Keratinocyte (primary cell): ENCODE results near the gene KBTBD8. TPM values are rescaled to one million over a fixed set of nuclear protein-coding genes. Genes with fewer than 3 reads are reported as not detected.

Experiments used
- DNase-seq: peaks from one replicate; pipeline ENCODE4 v3.0.0-alpha.2; 2011; ENCODE audit warnings: low read depth, missing footprints, low spot score
- FAIRE-seq: peaks from 2 replicates; lab custom pipeline; 2011; peaks lifted over from hg19 to GRCh38; lab: Jason Lieb, UNC
- H2AFZ ChIP-seq: 2 replicates; pipeline ENCODE4 v1.6.0; 2012; ENCODE audit warnings: low read length, control low read depth, inconsistent platforms; ENCODE audit not compliant: control insufficient read depth
- H3K27ac ChIP-seq: 2 replicates; pipeline ENCODE4 v1.5.1; 2011; ENCODE audit warnings: low read length; ENCODE audit not compliant: control insufficient read depth, insufficient read depth
- H3K27me3 ChIP-seq: 3 replicates; pipeline ENCODE4 v1.6.0; 2011; ENCODE audit warnings: low read length; ENCODE audit not compliant: control insufficient read depth, insufficient read depth; ENCODE audit errors: extremely low read depth
- H3K36me3 ChIP-seq, 2 experiments: 2 replicates in 1 of 2; 3 replicates in 1 of 2; pipeline ENCODE4 v1.5.1; 2011; ENCODE audit warnings: low read length in 2 of 2, mild to moderate bottlenecking in 1 of 2; ENCODE audit not compliant: control insufficient read depth in 2 of 2, insufficient read depth in 2 of 2; ENCODE audit errors: extremely low read depth in 1 of 2
- H3K4me1 ChIP-seq: 3 replicates; pipeline ENCODE4 v1.5.1; 2011; ENCODE audit warnings: low read length; ENCODE audit not compliant: control insufficient read depth, insufficient read depth; ENCODE audit errors: extremely low read depth
- H3K4me2 ChIP-seq: 3 replicates; pipeline ENCODE4 v1.6.0; 2011; ENCODE audit warnings: low read depth, low read length; ENCODE audit not compliant: control insufficient read depth, insufficient read depth; ENCODE audit errors: extremely low read depth
- H3K4me3 ChIP-seq, 3 experiments: fragments of 200-600 bp in 1 of 3; sonication (generic) in 1 of 3; 2 replicates in 2 of 3; 3 replicates in 1 of 3; pipeline ENCODE4 v1.5.1; 2011 to 2016; ENCODE audit warnings: low read length in 3 of 3, mild to moderate bottlenecking in 3 of 3, control low read depth in 2 of 3, inconsistent platforms in 1 of 3, low read depth in 1 of 3, mixed read lengths in 1 of 3, mixed run types in 1 of 3, moderate library complexity in 1 of 3; ENCODE audit not compliant: control insufficient read depth in 2 of 3, insufficient read depth in 2 of 3; ENCODE audit errors: extremely low read depth in 1 of 3
- H3K79me2 ChIP-seq: 2 replicates; pipeline ENCODE4 v1.6.0; 2012; ENCODE audit warnings: low read length; ENCODE audit not compliant: control insufficient read depth, insufficient read depth
- H3K9ac ChIP-seq: 3 replicates; pipeline ENCODE4 v1.6.0; 2011; ENCODE audit warnings: low read length; ENCODE audit not compliant: control insufficient read depth, insufficient read depth; ENCODE audit errors: extremely low read depth
- H3K9me1 ChIP-seq: 3 replicates; pipeline ENCODE4 v1.6.0; 2011; ENCODE audit warnings: low read length; ENCODE audit not compliant: control insufficient read depth, insufficient read depth; ENCODE audit errors: extremely low read depth
- H3K9me3 ChIP-seq: 2 replicates; pipeline ENCODE4 v1.5.1; 2012; ENCODE audit warnings: low read depth, low read length; ENCODE audit not compliant: control insufficient read depth
- H4K20me1 ChIP-seq: 3 replicates; pipeline ENCODE4 v1.6.0; 2011; ENCODE audit warnings: low read length; ENCODE audit not compliant: control insufficient read depth, insufficient read depth; ENCODE audit errors: extremely low read depth
- CTCF ChIP-seq, 3 experiments: IDR thresholded peaks in 1 of 3; conservative IDR thresholded peaks in 1 of 3; optimal IDR thresholded peaks in 1 of 3; 2 replicates in 2 of 3; 3 replicates in 1 of 3; pipeline versions ENCODE3 to v1.5.1; 2011; ENCODE audit warnings: low read length in 3 of 3, mild to moderate bottlenecking in 3 of 3, moderate library complexity in 2 of 3, control low read depth in 1 of 3, inconsistent platforms in 1 of 3; ENCODE audit not compliant: insufficient read depth in 2 of 3; ENCODE audit errors: extremely low read depth in 1 of 3
- EZH2 ChIP-seq: IDR thresholded peaks from one replicate; pipeline ENCODE4 v1.6.1; 2012; ENCODE audit warnings: inconsistent platforms, mild to moderate bottlenecking, low read length, moderate library complexity
- dilution Hi-C: fragments of 300-500 bp; cut with MboI; formaldehyde crosslinking; loops from one replicate; pipeline ENCODE4 v1.7.0; 2020; ENCODE audit warnings: low sequenced_read_pairs; ENCODE audit not compliant: extremely low pct_ligation_motif_present
- polyA plus RNA-seq, 5 experiments: library from polyadenylated mRNA; depleted of rRNA in 3 of 5; stranded (reverse) in 3 of 5; stranded (forward) in 1 of 5; unstranded in 1 of 5; fragments of >200 nt; gene quantifications; 1 replicate in 1 of 5; 2 replicates in 3 of 5; 3 replicates in 1 of 5; pipeline versions ENCODE4 v1.2.1 to v1.2.3, GENCODE V29; 2011 to 2012; ENCODE audit warnings: missing spikeins in 2 of 5, low read depth in 1 of 5, low replicate concordance in 1 of 5

KBTBD8 gene
- polyA plus RNA-seq, 1 donor (not counting 4 experiments of a cell fraction or from before 2014, with no cell fraction given), result 7.5 TPM

GRCh38 chr3:66985336-66985920 is 12.7 kb upstream of the KBTBD8 start:
- Histone ChIP-seq H3K4me2 (no peak overlapping the region), H3K36me3 (no peaks in the 10 kb centered on the region), H4K20me1 (no peaks in the 10 kb centered on the region), H3K27me3 (no peaks in the 10 kb centered on the region), H3K4me3 (no peak overlapping the region), H3K9ac (no peak overlapping the region), H3K9me3 (no peaks in the 10 kb centered on the region), H3K27ac (no peak overlapping the region), H2AFZ (no peak overlapping the region), H3K4me1 (no peaks in the 10 kb centered on the region), H3K9me1 (no peaks in the 10 kb centered on the region), H3K79me2 (no peaks in the 10 kb centered on the region)
- no peak for FAIRE-seq
- no peak for DNase-seq
- dilution Hi-C loops, result no loop called here
- TF ChIP-seq EZH2, result no peak

GRCh38 chr3:66986406-66986805 is 11.7 kb upstream of the KBTBD8 start:
- Histone ChIP-seq H3K79me2 (no peaks in the 10 kb centered on the region), H2AFZ (no peak overlapping the region), H3K4me2 (no peak overlapping the region), H3K9me3 (no peaks in the 10 kb centered on the region), H3K4me1 (peaks cover 3% of the 10 kb centered on the region), H3K27ac (no peak overlapping the region), H3K9me1 (no peaks in the 10 kb centered on the region), H3K36me3 (no peaks in the 10 kb centered on the region), H4K20me1 (no peaks in the 10 kb centered on the region), H3K4me3 (no peak overlapping the region), H3K27me3 (no peaks in the 10 kb centered on the region), H3K9ac (no peak overlapping the region)
- FAIRE-seq, result no peak
- dilution Hi-C loops, result no loop called here
- no peak for DNase-seq
- TF ChIP-seq CTCF (optimal IDR thresholded peaks at IDR 0.05 in 1 of 3, IDR thresholded peaks at IDR 0.05 in 1 of 3, conservative IDR thresholded peaks at IDR 0.05 in 1 of 3; ENCODE audit: extremely low read depth in 1 of 3, insufficient read depth in 2 of 3, low read length in 3 of 3) (no peak), EZH2 (no peak)

- Histone ChIP-seq H3K4me3 (no peak overlapping the region), H3K4me1 (peaks cover 5% of the 10 kb centered on the region), H3K36me3 (no peaks in the 10 kb centered on the region), H3K27ac (no peak overlapping the region), H3K27me3 (no peaks in the 10 kb centered on the region), H3K9ac (no peak overlapping the region), H2AFZ (no peak overlapping the region), H3K4me2 (no peak overlapping the region), H3K79me2 (no peaks in the 10 kb centered on the region), H3K9me1 (no peaks in the 10 kb centered on the region), H3K9me3 (no peaks in the 10 kb centered on the region), H4K20me1 (no peaks in the 10 kb centered on the region)
- no peak for TF ChIP-seq EZH2
- no peak for TF ChIP-seq CTCF (optimal IDR thresholded peaks at IDR 0.05 in 1 of 3, IDR thresholded peaks at IDR 0.05 in 1 of 3, conservative IDR thresholded peaks at IDR 0.05 in 1 of 3; ENCODE audit: extremely low read depth in 1 of 3, insufficient read depth in 2 of 3, low read length in 3 of 3)
- FAIRE-seq (no peak), DNase-seq (no peak)
- dilution Hi-C loops, result no loop called here
Measured at GRCh38 chr3:66989241-66989640, 8.9 kb upstream of the KBTBD8 start.
